HFFc6 (cell line): ENCODE data around the gene HNRNPH2. TPM values are rescaled to one million over a fixed set of nuclear protein-coding genes. Genes with fewer than 3 reads are reported as not detected.
A peak's percentile ranks its signal among the peaks of the same experiment; 100 is the strongest.

Experiments
- DNase-seq: peaks from one replicate; pipeline ENCODE4 v3.0.0-alpha.2; 2018
- H3K27ac Mint-ChIP-seq: 2 replicates; pipeline ENCODE4 v1.8.0; 2020; ENCODE audit warnings: mild to moderate bottlenecking, mixed read lengths
- H3K27me3 Mint-ChIP-seq: 2 replicates; pipeline ENCODE4 v1.8.0; 2021; ENCODE audit warnings: mild to moderate bottlenecking, moderate library complexity, mixed read lengths; ENCODE audit not compliant: insufficient read depth
- H3K36me3 Mint-ChIP-seq: 2 replicates; pipeline ENCODE4 v1.8.0; 2021; ENCODE audit warnings: low read depth, mixed read lengths
- H3K4me1 Mint-ChIP-seq: 2 replicates; pipeline ENCODE4 v1.8.0; 2020; ENCODE audit warnings: low read depth, mixed read lengths
- H3K4me3 Mint-ChIP-seq: 2 replicates; pipeline ENCODE4 v1.8.0; 2020; ENCODE audit warnings: mild to moderate bottlenecking, moderate library complexity, mixed read lengths
- H3K9me3 Mint-ChIP-seq: 2 replicates; pipeline ENCODE4 v1.8.0; 2020; ENCODE audit warnings: mild to moderate bottlenecking, mixed read lengths
- CTCF ChIP-seq: fragments of 200-600 bp; sonication (generic); IDR thresholded peaks from 2 replicates; pipeline ENCODE4 v1.5.0; 2021; ENCODE audit warnings: antibody characterized with exemption, mild to moderate bottlenecking
- total RNA-seq, 6 experiments: library from RNA; stranded (reverse); fragmentation: NEBNext Ultra II Directional; extraction: Animal tissue kit (Norgen Biotek cat#: 25700); gene quantifications; 2 replicates in 1 of 6; 3 replicates in 5 of 6; pipeline ENCODE4 v1.2.3, GENCODE V29; 2021

The HNRNPH2 gene
- total RNA-seq, 6 experiments from 2014 or later, result 60.5 to 74.5 (median 68.1) TPM

GRCh38 chrX:101390664-101391525 is 17.1 kb upstream of the HNRNPH2 start, which contains the start of gene RPL36A:
Gene RPL36A (plus strand): TSS chrX:101391011. CDS start chrX:101391044, 33 bp downstream.
- peak; percentile 83 for DNase-seq
- Mint-ChIP-seq H3K9me3 (no peaks in the 10 kb centered on the region; the same call in 1 of the 2 replicates), H3K27me3 (peaks cover 8% of the 10 kb centered on the region), H3K4me3 (peak within 1 kb of the TSS; percentile 96), H3K4me1 (peaks cover 28% of the 10 kb centered on the region), H3K36me3 (peaks cover 32% of the 10 kb centered on the region), H3K27ac (peak within 1 kb of the TSS; percentile 96)
- peak; percentile 77 for TF ChIP-seq CTCF

- H3K9me3 Mint-ChIP-seq, result no peaks in the 10 kb centered on the region; the same call in 1 of the 2 replicates
- peaks cover 2% of the 10 kb centered on the region; the same call in 1 of the 2 replicates for H3K27me3 Mint-ChIP-seq
- no peak for TF ChIP-seq CTCF
- H3K4me1 Mint-ChIP-seq, result peaks cover 28% of the 10 kb centered on the region
- no peak for DNase-seq
- H3K27ac Mint-ChIP-seq, result peak overlapping the region; percentile 96
- peak overlapping the region; percentile 96 for H3K4me3 Mint-ChIP-seq
- H3K36me3 Mint-ChIP-seq, result peaks cover 32% of the 10 kb centered on the region
These were observed 16.2 kb upstream of the HNRNPH2 start for GRCh38 chrX:101391831-101392230.

DNA sequence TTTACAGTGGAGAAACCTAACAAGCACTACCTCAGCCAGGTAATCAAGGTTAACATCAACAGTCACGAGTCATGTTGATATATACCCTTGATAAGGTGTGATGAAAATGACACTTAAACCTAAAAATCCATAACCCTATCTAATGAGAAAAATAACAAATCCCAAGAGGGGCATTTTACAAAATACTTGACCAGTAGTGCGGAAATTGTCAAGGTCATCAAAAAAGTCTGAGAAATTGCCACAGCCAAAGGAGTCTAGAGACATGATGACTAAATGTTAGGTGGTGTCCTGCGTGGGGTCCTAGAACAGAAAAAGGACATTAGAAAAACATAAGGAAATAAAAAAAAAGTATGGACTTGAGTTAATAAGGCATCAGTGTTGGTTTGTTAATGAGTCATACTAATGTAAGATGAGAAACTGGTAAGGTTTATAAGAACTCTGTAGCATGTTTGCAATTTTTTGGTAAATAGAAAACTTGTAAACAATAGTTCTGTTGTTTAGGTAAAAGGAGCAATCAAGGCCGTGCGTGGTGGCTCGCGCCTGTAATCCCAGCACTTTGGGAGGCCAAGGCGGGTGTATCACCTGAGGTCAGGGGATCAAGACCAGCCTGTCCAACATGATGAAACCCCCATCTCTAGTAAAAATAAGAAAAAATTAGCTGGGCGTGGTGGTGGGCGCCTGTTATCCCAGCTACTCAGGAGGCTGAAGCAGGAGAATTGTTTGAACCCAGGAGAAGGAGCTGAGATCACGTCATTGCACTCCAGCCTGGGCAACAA is 14.3 kb upstream of the HNRNPH2 start:
- Mint-ChIP-seq H3K4me3 (peak overlapping the region; percentile 96), H3K4me1 (peaks cover 28% of the 10 kb centered on the region), H3K27me3 (no peaks in the 10 kb centered on the region), H3K27ac (peak overlapping the region; percentile 57), H3K9me3 (no peaks in the 10 kb centered on the region; the same call in 1 of the 2 replicates), H3K36me3 (peaks cover 32% of the 10 kb centered on the region)
- no peak for DNase-seq
- TF ChIP-seq CTCF, result no peak

- no peak for TF ChIP-seq CTCF
- Mint-ChIP-seq H3K36me3 (peaks cover 33% of the 10 kb centered on the region), H3K27ac (no peak overlapping the region), H3K9me3 (no peaks in the 10 kb centered on the region; the same call in 1 of the 2 replicates), H3K4me1 (peaks cover 28% of the 10 kb centered on the region), H3K27me3 (no peaks in the 10 kb centered on the region), H3K4me3 (no peak overlapping the region)
- DNase-seq, result no peak
These were observed 13.7 kb upstream of the HNRNPH2 start for GRCh38 chrX:101394372-101394771.

DNA sequence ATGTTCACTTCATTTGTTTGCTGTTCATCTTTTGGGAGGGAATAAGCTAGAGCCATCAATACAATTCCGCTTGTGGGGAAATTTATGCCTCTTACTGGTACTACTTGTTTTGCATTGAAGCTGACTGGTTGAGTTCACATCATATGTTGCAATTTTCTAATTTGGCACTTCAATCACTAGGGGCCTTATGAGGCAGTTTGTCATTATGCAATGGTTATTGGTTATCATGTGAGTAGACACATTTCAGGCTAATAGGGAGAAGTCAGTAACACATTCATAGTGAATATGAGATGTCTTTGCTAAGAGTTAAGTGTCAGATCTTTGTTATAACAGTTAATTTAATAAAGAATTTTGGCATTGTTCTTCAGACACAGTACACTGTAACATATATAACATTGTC is 12.2 kb upstream of the HNRNPH2 start:
- Mint-ChIP-seq H3K36me3 (peaks cover 43% of the 10 kb centered on the region), H3K27me3 (no peaks in the 10 kb centered on the region), H3K27ac (0 out of 2 replicates have a peak overlapping the region, but pooled peaks have one; percentile 26), H3K4me3 (no peak overlapping the region), H3K9me3 (no peaks in the 10 kb centered on the region; the same call in 1 of the 2 replicates), H3K4me1 (peaks cover 24% of the 10 kb centered on the region)
- no peak for DNase-seq
- TF ChIP-seq CTCF, result no peak
